BLaER1 treated with 17β-estradiol and CSF1 and Interleukin-3, amounts not matched to agents 10 nM and 100 nM (cell line): ENCODE results near the gene EFCAB5.
A peak's percentile ranks its signal among the peaks of the same experiment; 100 is the strongest.
"Not testable (repeated sequence)": the region's sequence is repeated elsewhere in the genome, so short reads cannot be mapped to it uniquely, and the experiment has no call there.

Source experiments
- H3K27ac ChIP-seq, 11 experiments: shearing (Covaris generic); formaldehyde crosslinking; 2 replicates each; pipeline ENCODE4 v1.8.1; 2022
- H3K27me3 ChIP-seq, 11 experiments: shearing (Covaris generic); formaldehyde crosslinking; 2 replicates each; pipeline ENCODE4 v1.8.1; 2022
- H3K36me3 ChIP-seq, 11 experiments: shearing (Covaris generic); formaldehyde crosslinking; 2 replicates each; pipeline ENCODE4 v1.8.1; 2022
- H3K4me1 ChIP-seq, 10 experiments: shearing (Covaris generic); formaldehyde crosslinking; 2 replicates each; pipeline ENCODE4 v1.8.1; 2022
- H3K4me2 ChIP-seq, 11 experiments: shearing (Covaris generic); formaldehyde crosslinking; 2 replicates each; pipeline ENCODE4 v1.8.1; 2022
- H3K4me3 ChIP-seq, 10 experiments: shearing (Covaris generic); formaldehyde crosslinking; 2 replicates each; pipeline ENCODE4 v1.8.1; 2022
- H3K9ac ChIP-seq, 11 experiments: shearing (Covaris generic); formaldehyde crosslinking; 2 replicates each; pipeline ENCODE4 v1.8.1; 2022
- H3K9me3 ChIP-seq, 11 experiments: shearing (Covaris generic); formaldehyde crosslinking; replicated peaks in 1 of 11; 2 replicates each; pipeline ENCODE4 v1.8.1; 2022
- H4K20me1 ChIP-seq, 11 experiments: shearing (Covaris generic); formaldehyde crosslinking; 2 replicates each; pipeline ENCODE4 v1.8.1; 2022
- Cebpa-rat ChIP-seq, 11 experiments: shearing (Covaris generic); IDR thresholded peaks; 2 replicates each; pipeline ENCODE4 v1.8.1; 2022

EFCAB5 gene

GRCh38 chr17:30041551-30041950, 100.1 kb downstream of the EFCAB5 start:
- Histone ChIP-seq H3K4me3 (no peak overlapping the region), H3K9me3 (peaks cover 27 to 41% (median 37%) of the 10 kb centered on the region in 11 experiments), H3K27ac (peak overlapping the region in 2 of 11 experiments; percentile 66 to 73; a peak in 3 of 22 replicates), H3K27me3 (no peaks in the 10 kb centered on the region), H3K9ac (no peak overlapping the region), H4K20me1 (no peaks in the 10 kb centered on the region), H3K36me3 (peaks cover 0 to 19% (median 0%) of the 10 kb centered on the region in 11 experiments; a peak in 3 of 22 replicates), H3K4me2 (peak overlapping the region in 1 of 11 experiments; percentile 58; a peak in 2 of 22 replicates), H3K4me1 (peaks cover 0 to 20% (median 14%) of the 10 kb centered on the region in 10 experiments; a peak in 18 of 20 replicates)
- no peak for TF ChIP-seq Cebpa-rat (IDR thresholded peaks at IDR 0.05)

- H3K27me3 ChIP-seq, result no peaks in the 10 kb centered on the region
- H3K4me2 ChIP-seq, result no peak overlapping the region
- peaks cover 0 to 18% (median 4%) of the 10 kb centered on the region in 11 experiments; a peak in 6 of 22 replicates for H3K36me3 ChIP-seq
- no peak for TF ChIP-seq Cebpa-rat (IDR thresholded peaks at IDR 0.05)
- no peak overlapping the region for H3K9ac ChIP-seq
- no peak overlapping the region for H3K4me3 ChIP-seq
- H3K9me3 ChIP-seq, result peaks cover 39 to 53% (median 49%) of the 10 kb centered on the region in 11 experiments
- no peaks in the 10 kb centered on the region for H4K20me1 ChIP-seq
- no peak overlapping the region for H3K27ac ChIP-seq
- peaks cover 0 to 8% (median 0%) of the 10 kb centered on the region in 10 experiments; a peak in 5 of 20 replicates for H3K4me1 ChIP-seq
Observed at GRCh38 chr17:30062372-30062771, 120.9 kb downstream of the EFCAB5 start.

- no peak overlapping the region for H3K4me2 ChIP-seq
- peaks cover 0 to 8% (median 0%) of the 10 kb centered on the region in 10 experiments; a peak in 5 of 20 replicates for H3K4me1 ChIP-seq
- no peaks in the 10 kb centered on the region for H3K27me3 ChIP-seq
- TF ChIP-seq Cebpa-rat (IDR thresholded peaks at IDR 0.05), result no peak
- H3K9ac ChIP-seq, result no peak overlapping the region
- no peak overlapping the region for H3K27ac ChIP-seq
- no peaks in the 10 kb centered on the region for H4K20me1 ChIP-seq
- H3K36me3 ChIP-seq, result peaks cover 0 to 18% (median 4%) of the 10 kb centered on the region in 11 experiments; a peak in 6 of 22 replicates
- no peak overlapping the region for H3K4me3 ChIP-seq
- H3K9me3 ChIP-seq, result peaks cover 48 to 74% (median 57%) of the 10 kb centered on the region in 11 experiments
Observed at GRCh38 chr17:30064738-30065137, 123.3 kb downstream of the EFCAB5 start.

- no peak for TF ChIP-seq Cebpa-rat (IDR thresholded peaks at IDR 0.05)
- no peaks in the 10 kb centered on the region for H4K20me1 ChIP-seq
- H3K9ac ChIP-seq, result no peak overlapping the region
- no peaks in the 10 kb centered on the region for H3K4me1 ChIP-seq
- peaks cover 36 to 71% (median 48%) of the 10 kb centered on the region in 11 experiments for H3K9me3 ChIP-seq
- no peak overlapping the region for H3K27ac ChIP-seq
- H3K4me3 ChIP-seq, result no peak overlapping the region
- no peaks in the 10 kb centered on the region for H3K27me3 ChIP-seq
- H3K36me3 ChIP-seq, result peaks cover 0 to 9% (median 0%) of the 10 kb centered on the region in 11 experiments; a peak in 6 of 22 replicates
- H3K4me2 ChIP-seq, result no peak overlapping the region
Observed at GRCh38 chr17:30068465-30068864, 127.0 kb downstream of the EFCAB5 start.

GRCh38 chr17:30074254-30074653, 132.8 kb downstream of the EFCAB5 start:
- Histone ChIP-seq H3K9me3 (peaks cover 0 to 20% (median 7%) of the 10 kb centered on the region in 11 experiments; a peak in 14 of 22 replicates), H3K9ac (no peak overlapping the region), H3K36me3 (no peaks in the 10 kb centered on the region), H3K27ac (no peak overlapping the region), H3K4me2 (no peak overlapping the region), H3K4me3 (no peak overlapping the region), H3K4me1 (no peaks in the 10 kb centered on the region), H4K20me1 (no peaks in the 10 kb centered on the region), H3K27me3 (no peaks in the 10 kb centered on the region)
- TF ChIP-seq Cebpa-rat (IDR thresholded peaks at IDR 0.05), result no peak

- Histone ChIP-seq H3K27me3 (no peaks in the 10 kb centered on the region), H4K20me1 (no peaks in the 10 kb centered on the region), H3K4me3 (no peak overlapping the region), H3K9me3 (peaks cover 0 to 15% (median 2%) of the 10 kb centered on the region in 11 experiments; a peak in 13 of 22 replicates), H3K4me1 (no peaks in the 10 kb centered on the region), H3K27ac (no peak overlapping the region), H3K36me3 (no peaks in the 10 kb centered on the region), H3K4me2 (no peak overlapping the region), H3K9ac (no peak overlapping the region)
- no peak for TF ChIP-seq Cebpa-rat (IDR thresholded peaks at IDR 0.05)
Observed at GRCh38 chr17:30074730-30075129, 133.3 kb downstream of the EFCAB5 start.

GRCh38 chr17:30082773-30083172, 141.3 kb downstream of the EFCAB5 start:
- Histone ChIP-seq H3K4me2 (no peak overlapping the region), H3K4me1 (peaks cover 0 to 8% (median 0%) of the 10 kb centered on the region in 10 experiments; a peak in 2 of 20 replicates), H4K20me1 (no peaks in the 10 kb centered on the region), H3K36me3 (no peaks in the 10 kb centered on the region), H3K27ac (no peak overlapping the region), H3K4me3 (no peak overlapping the region), H3K27me3 (no peaks in the 10 kb centered on the region), H3K9ac (no peak overlapping the region), H3K9me3 (peaks cover 0 to 7% (median 0%) of the 10 kb centered on the region in 11 experiments; a peak in 4 of 22 replicates)
- no peak for TF ChIP-seq Cebpa-rat (IDR thresholded peaks at IDR 0.05)

- Histone ChIP-seq H3K9me3 (peaks cover 0 to 11% (median 0%) of the 10 kb centered on the region in 11 experiments; a peak in 4 of 22 replicates), H3K36me3 (no peaks in the 10 kb centered on the region), H3K27me3 (no peaks in the 10 kb centered on the region), H3K27ac (no peak overlapping the region), H4K20me1 (no peaks in the 10 kb centered on the region), H3K4me1 (peaks cover 0 to 8% (median 0%) of the 10 kb centered on the region in 10 experiments; a peak in 2 of 20 replicates), H3K9ac (no peak overlapping the region), H3K4me3 (no peak overlapping the region), H3K4me2 (no peak overlapping the region)
- TF ChIP-seq Cebpa-rat (IDR thresholded peaks at IDR 0.05), result no peak
Observed at GRCh38 chr17:30084788-30085187, 143.4 kb downstream of the EFCAB5 start.

- no peaks in the 10 kb centered on the region for H3K36me3 ChIP-seq
- peaks cover 0 to 11% (median 0%) of the 10 kb centered on the region in 11 experiments; a peak in 4 of 22 replicates for H3K9me3 ChIP-seq
- H3K4me1 ChIP-seq, result peaks cover 0 to 8% (median 0%) of the 10 kb centered on the region in 10 experiments; a peak in 2 of 20 replicates
- H3K27ac ChIP-seq, result no peak overlapping the region
- H3K9ac ChIP-seq, result no peak overlapping the region
- H3K4me3 ChIP-seq, result no peak overlapping the region
- H4K20me1 ChIP-seq, result no peaks in the 10 kb centered on the region
- H3K4me2 ChIP-seq, result peak overlapping the region in 2 of 11 experiments; percentile 18 to 24; a peak in 2 of 22 replicates
- no peaks in the 10 kb centered on the region for H3K27me3 ChIP-seq
- no peak for TF ChIP-seq Cebpa-rat (IDR thresholded peaks at IDR 0.05)
Observed at GRCh38 chr17:30086896-30087295, 145.5 kb downstream of the EFCAB5 start.

- H3K4me1 ChIP-seq, H3K9ac ChIP-seq, H4K20me1 ChIP-seq, H3K27me3 ChIP-seq, H3K4me3 ChIP-seq, H3K36me3 ChIP-seq, H3K27ac ChIP-seq: not testable (repeated sequence)
- Histone ChIP-seq H3K4me2 (peak overlapping the region in 2 of 11 experiments; percentile 18 to 24; a peak in 1 of 22 replicates), H3K9me3 (peaks cover 0 to 11% (median 0%) of the 10 kb centered on the region in 11 experiments; a peak in 4 of 22 replicates)
Observed at GRCh38 chr17:30087431-30087830, 146.0 kb downstream of the EFCAB5 start.
